Activated CD8-positive, alpha-beta T cell treated with anti-CD3 and anti-CD28 coated beads, Interleukin-2, amount 10 ng/mL, durations not matched to agents 7 days and 5 days (primary cell): ENCODE measurements around the gene DNAJC11. TPM values are rescaled to one million over a fixed set of nuclear protein-coding genes. Genes with fewer than 3 reads are reported as not detected.
"Not testable (repeated sequence)": the region's sequence is repeated elsewhere in the genome, so short reads cannot be mapped to it uniquely, and the experiment has no call there.

Experiments
- ATAC-seq: fragments of 150-1000 bp; cut with Tn5 transposase; one replicate; pipeline ENCODE4 v1.10.0; 2021; ENCODE audit warnings: moderate library complexity
- CTCF ChIA-PET: fragments of 350-600 bp; sonication (Branson Sonifier 250); formaldehyde crosslinking; loops from one replicate; lab custom pipeline; 2021; ENCODE audit warnings: antibody characterized with exemption; lab: Charles Lee
- POLR2A ChIA-PET: fragments of 350-600 bp; sonication (Branson Sonifier 250); formaldehyde crosslinking; loops from one replicate; lab custom pipeline; 2021; ENCODE audit warnings: antibody characterized with exemption; lab: Charles Lee
- DNase-seq: peaks from one replicate; pipeline ENCODE4 v3.0.0-alpha.2; 2020
- H3K27ac Mint-ChIP-seq: one replicate; pipeline ENCODE4 v1.8.0; 2021; ENCODE audit warnings: mild to moderate bottlenecking, mixed read lengths
- H3K27me3 Mint-ChIP-seq: one replicate; pipeline ENCODE4 v1.8.0; 2021; ENCODE audit warnings: low read depth, mixed read lengths
- H3K36me3 Mint-ChIP-seq: one replicate; pipeline ENCODE4 v1.8.0; 2021; ENCODE audit warnings: low read depth, mixed read lengths
- H3K4me1 Mint-ChIP-seq: one replicate; pipeline ENCODE4 v1.8.0; 2021; ENCODE audit warnings: low read depth, mixed read lengths
- H3K4me3 Mint-ChIP-seq: one replicate; pipeline ENCODE4 v1.8.0; 2021; ENCODE audit warnings: mild to moderate bottlenecking, mixed read lengths
- H3K9me3 Mint-ChIP-seq: one replicate; pipeline ENCODE4 v1.8.0; 2022; ENCODE audit warnings: mixed read lengths; ENCODE audit not compliant: insufficient read depth
- total RNA-seq, 2 experiments: library from RNA; stranded (reverse); gene quantifications; one replicate each; pipeline ENCODE4 v1.2.3, GENCODE V29; 2021

DNAJC11 gene, protein sequence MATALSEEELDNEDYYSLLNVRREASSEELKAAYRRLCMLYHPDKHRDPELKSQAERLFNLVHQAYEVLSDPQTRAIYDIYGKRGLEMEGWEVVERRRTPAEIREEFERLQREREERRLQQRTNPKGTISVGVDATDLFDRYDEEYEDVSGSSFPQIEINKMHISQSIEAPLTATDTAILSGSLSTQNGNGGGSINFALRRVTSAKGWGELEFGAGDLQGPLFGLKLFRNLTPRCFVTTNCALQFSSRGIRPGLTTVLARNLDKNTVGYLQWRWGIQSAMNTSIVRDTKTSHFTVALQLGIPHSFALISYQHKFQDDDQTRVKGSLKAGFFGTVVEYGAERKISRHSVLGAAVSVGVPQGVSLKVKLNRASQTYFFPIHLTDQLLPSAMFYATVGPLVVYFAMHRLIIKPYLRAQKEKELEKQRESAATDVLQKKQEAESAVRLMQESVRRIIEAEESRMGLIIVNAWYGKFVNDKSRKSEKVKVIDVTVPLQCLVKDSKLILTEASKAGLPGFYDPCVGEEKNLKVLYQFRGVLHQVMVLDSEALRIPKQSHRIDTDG
- 10 to 100 TPM; 47.2 to 48.8 TPM for total RNA-seq

DNA sequence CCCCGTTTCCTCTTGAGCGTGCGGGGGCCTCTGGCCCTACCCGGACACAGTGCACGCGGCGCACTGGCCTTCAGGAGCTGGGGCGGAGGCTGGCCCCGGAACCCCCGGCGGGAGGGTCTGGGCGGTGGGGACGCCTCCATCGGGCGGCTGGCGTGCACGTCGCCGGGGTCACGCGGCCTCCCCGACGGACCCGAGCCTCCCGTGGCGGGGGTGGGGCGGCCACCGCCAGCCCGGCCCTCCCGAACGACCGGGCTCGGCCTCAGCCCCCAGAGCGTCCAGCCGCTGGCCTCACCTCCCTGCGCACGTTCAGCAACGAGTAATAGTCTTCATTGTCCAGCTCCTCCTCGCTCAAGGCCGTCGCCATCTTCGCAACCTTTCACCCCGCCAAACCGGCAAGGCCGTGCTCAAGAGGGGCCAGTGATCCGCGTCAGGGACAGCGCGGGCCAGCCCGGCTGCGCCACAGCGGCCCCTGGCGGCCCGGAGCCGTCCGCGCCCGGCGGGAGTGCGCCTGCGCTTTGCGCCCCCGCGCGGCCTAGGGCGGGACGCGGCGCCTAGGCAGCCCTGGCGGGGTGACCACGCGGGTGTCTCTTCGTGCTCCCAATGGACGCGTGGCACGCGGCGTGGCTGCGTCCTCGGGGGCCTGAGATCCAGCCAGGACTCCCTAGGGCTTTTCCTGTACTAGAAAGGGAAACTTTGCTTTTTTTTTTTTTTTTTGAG is at the start of gene DNAJC11:
Gene DNAJC11, minus strand, starts transcription at position 380 of the 717 bp plus-strand sequence. Its CDS starts 16 bp downstream, at position 364.
- H3K36me3 Mint-ChIP-seq: no peaks in the 10 kb centered on the region
- ChIA-PET CTCF (interaction anchor here (0.6 to 1.5 kb wide), 18 partner anchors 10 to 497 kb away, joined by 3 to 6 read pairs (median 4); no protein-coding TSS in a partner anchor), POLR2A (no interaction called here)
- ATAC-seq (peak; percentile 98), DNase-seq (peak; percentile 92)
- H3K4me3 Mint-ChIP-seq: peak within 1 kb of the TSS; percentile 88
- H3K9me3 Mint-ChIP-seq: no peaks in the 10 kb centered on the region
- H3K27me3 Mint-ChIP-seq: no peaks in the 10 kb centered on the region
- H3K27ac Mint-ChIP-seq: peak within 1 kb of the TSS; percentile 91
- peaks cover 36% of the 10 kb centered on the region for H3K4me1 Mint-ChIP-seq

DNA sequence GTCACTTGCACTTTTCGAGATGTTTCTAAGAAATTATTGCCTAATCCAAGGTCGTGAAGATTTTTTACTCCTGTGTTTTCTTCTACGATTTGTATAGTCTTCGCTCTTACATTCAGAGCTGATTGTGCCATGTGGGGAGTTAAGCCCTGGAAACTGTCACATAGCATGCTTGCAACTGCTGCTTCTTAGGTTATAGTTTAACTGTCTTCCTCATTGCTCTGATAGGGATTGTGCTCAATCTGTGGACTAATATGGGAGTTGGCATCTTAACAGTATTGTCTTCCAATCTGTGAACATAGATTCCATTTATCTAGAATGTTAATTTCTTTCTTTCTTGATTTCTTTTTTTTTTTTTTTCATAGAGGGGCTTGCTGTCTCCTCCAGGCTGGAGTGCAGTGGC is 48.9 kb upstream of the DNAJC11 start:
- H3K27me3 Mint-ChIP-seq: peaks cover 18% of the 10 kb centered on the region

DNA sequence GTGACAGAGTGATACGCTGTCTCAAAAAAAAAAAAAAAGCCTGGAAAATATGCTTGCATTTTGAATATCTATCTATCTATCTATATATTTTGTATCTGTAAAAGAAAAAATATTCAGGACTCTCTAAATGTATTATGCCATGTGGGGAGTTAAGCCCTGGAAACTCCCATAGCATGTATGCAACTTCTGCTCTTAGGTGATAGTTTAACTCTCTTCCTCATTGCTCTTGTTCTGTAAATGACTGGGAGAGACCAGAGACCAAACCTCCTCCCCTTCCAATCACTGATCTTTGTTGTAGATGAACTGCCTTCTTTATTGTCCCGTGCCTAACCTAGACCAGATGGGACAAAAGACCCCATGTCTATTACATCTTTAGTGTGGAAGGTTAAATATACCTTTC is 46.1 kb upstream of the DNAJC11 start:
- H3K27me3 Mint-ChIP-seq: peaks cover 6% of the 10 kb centered on the region
- DNase-seq (no peak), ATAC-seq (no peak)
- ChIA-PET CTCF (no interaction called here), POLR2A (no interaction called here)
- no peak overlapping the region for H3K4me3 Mint-ChIP-seq
- H3K36me3 Mint-ChIP-seq: no peaks in the 10 kb centered on the region
- peaks cover 11% of the 10 kb centered on the region for H3K4me1 Mint-ChIP-seq
- H3K27ac Mint-ChIP-seq: no peak overlapping the region
- H3K9me3 Mint-ChIP-seq: no peaks in the 10 kb centered on the region

More for the DNA sequence above, 48.9 kb upstream of the DNAJC11 start:
- POLR2A ChIA-PET: no interaction called here
- Mint-ChIP-seq H3K9me3 (no peaks in the 10 kb centered on the region), H3K4me3 (no peak overlapping the region), H3K36me3 (no peaks in the 10 kb centered on the region), H3K4me1 (no peaks in the 10 kb centered on the region), H3K27ac (no peak overlapping the region)
- no peak for ATAC-seq
- CTCF ChIA-PET: no interaction called here
- no peak for DNase-seq

- ATAC-seq: no peak
- POLR2A ChIA-PET: interaction anchor here (1.2 kb wide), 2 partner anchors 40 to 295 kb away, joined by 3 to 4 read pairs; partner anchors contain the start of gene CAMTA1
- H3K27ac Mint-ChIP-seq: no peak overlapping the region
- H3K27me3 Mint-ChIP-seq: peaks cover 6% of the 10 kb centered on the region
- DNase-seq: no peak
- CTCF ChIA-PET: interaction anchor here (1.4 kb wide), 1 partner anchor 25 kb away, joined by 3 read pairs; no protein-coding TSS in a partner anchor
- H3K9me3 Mint-ChIP-seq: no peaks in the 10 kb centered on the region
- no peak overlapping the region for H3K4me3 Mint-ChIP-seq
- H3K36me3 Mint-ChIP-seq: no peaks in the 10 kb centered on the region
- H3K4me1 Mint-ChIP-seq: peaks cover 11% of the 10 kb centered on the region
Observed at GRCh38 chr1:6745073-6745472, 43.5 kb upstream of the DNAJC11 start.

DNA sequence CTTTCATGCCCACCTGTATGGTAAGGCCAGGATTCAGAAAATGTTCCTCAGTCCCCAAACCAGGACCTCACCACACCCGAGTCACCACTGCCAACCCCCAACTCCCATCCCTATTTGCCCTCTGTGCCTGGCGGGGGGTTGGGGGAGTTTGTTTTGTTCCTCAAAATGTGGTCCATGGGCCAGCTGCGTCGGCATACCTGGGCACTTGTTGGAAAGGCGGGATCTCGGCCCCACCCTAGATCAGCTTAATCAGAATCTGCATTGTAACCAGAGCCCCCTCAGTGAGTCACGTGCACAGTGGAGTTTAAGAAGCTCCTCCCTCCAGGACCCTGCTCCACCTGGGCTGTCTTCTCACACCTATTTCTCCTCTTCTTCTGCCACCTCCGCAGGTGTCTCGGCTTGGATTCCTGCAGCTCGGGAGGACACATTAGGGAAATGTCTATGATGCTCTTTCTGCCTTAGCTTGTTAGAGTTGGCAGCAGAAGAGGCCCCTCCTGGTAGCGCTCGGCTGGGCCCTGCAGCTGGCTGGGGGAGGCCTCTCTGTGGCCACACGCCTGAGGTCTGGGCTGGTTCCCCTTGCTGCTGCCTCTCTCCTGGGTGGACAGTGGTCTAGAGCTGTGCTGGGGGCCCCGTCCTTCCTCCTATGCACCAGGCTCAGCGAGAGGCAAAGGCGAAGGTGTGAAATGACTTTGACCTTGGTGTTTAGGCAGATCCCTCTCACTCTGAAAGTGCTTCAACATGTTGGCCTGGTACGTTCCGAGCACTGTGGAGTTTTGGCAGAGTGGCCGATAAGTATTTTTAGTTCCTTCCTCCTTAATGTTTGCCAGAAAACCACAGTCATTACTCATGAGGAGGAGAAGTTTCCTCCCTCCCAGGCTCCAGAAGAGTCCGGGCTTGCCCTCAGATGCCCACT is 41.8 kb upstream of the DNAJC11 start:
- peak; percentile 47 for ATAC-seq
- Mint-ChIP-seq H3K36me3 (no peaks in the 10 kb centered on the region), H3K4me3 (no peak overlapping the region), H3K9me3 (no peaks in the 10 kb centered on the region), H3K27me3 (peaks cover 2% of the 10 kb centered on the region), H3K4me1 (peaks cover 11% of the 10 kb centered on the region), H3K27ac (no peak overlapping the region)
- ChIA-PET POLR2A (interaction anchor here (2.3 kb wide), 1 partner anchor 41 kb away, joined by 13 read pairs; the partner anchor contains the start of gene CAMTA1), CTCF (interaction anchor here (1.1 kb wide), 1 partner anchor 43 kb away, joined by 3 read pairs; no protein-coding TSS in a partner anchor)
- peak; percentile 46 for DNase-seq

DNA sequence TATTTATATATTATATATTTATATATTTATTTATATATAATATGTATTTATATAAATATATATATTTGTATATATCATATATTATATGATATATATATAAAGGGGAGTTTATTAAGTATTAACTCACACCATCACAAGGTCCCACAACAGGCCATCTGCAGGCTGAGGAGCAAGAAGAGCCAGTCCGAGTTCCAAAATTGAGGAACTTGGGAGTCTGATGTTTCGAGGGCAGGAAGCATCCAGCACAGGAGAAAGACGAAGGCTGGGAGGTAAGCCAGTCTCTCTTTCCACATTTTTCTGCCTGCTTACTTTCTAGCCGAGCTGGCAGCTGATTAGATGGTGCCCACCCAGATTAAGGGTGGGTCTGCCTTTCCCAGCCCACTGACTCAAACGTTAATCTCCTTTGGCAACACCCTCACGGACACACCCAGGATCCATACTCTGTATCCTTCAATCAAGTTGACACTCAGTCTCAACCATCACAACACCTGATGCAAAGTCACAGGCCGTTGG is 41.1 kb upstream of the DNAJC11 start:
- H3K27me3 Mint-ChIP-seq, H3K36me3 Mint-ChIP-seq, H3K27ac Mint-ChIP-seq, H3K9me3 Mint-ChIP-seq, H3K4me3 Mint-ChIP-seq: not testable (repeated sequence)
- ChIA-PET CTCF (interaction anchor here (1.1 kb wide), 1 partner anchor 44 kb away, joined by 3 read pairs; no protein-coding TSS in a partner anchor), POLR2A (interaction anchor here (2.3 kb wide), 1 partner anchor 42 kb away, joined by 13 read pairs; the partner anchor contains the start of gene CAMTA1)
- ATAC-seq (peak; percentile 34), DNase-seq (peak; percentile 40)
- H3K4me1 Mint-ChIP-seq: peaks cover 11% of the 10 kb centered on the region

GRCh38 chr1:6738987-6739676 is 37.5 kb upstream of the DNAJC11 start:
- ChIA-PET CTCF (no interaction called here), POLR2A (no interaction called here)
- H3K4me3 Mint-ChIP-seq: no peak overlapping the region
- H3K4me1 Mint-ChIP-seq: peaks cover 9% of the 10 kb centered on the region
- DNase-seq: no peak
- H3K27ac Mint-ChIP-seq: no peak overlapping the region
- H3K9me3 Mint-ChIP-seq: no peaks in the 10 kb centered on the region
- no peaks in the 10 kb centered on the region for H3K36me3 Mint-ChIP-seq
- ATAC-seq: no peak
- H3K27me3 Mint-ChIP-seq: no peaks in the 10 kb centered on the region

GRCh38 chr1:6732942-6733341 is 31.3 kb upstream of the DNAJC11 start:
- Mint-ChIP-seq H3K27me3 (peaks cover 2% of the 10 kb centered on the region), H3K36me3 (no peaks in the 10 kb centered on the region), H3K27ac (no peak overlapping the region), H3K4me1 (no peaks in the 10 kb centered on the region), H3K9me3 (no peaks in the 10 kb centered on the region), H3K4me3 (no peak overlapping the region)
- DNase-seq (no peak), ATAC-seq (no peak)
- ChIA-PET POLR2A (no interaction called here), CTCF (interaction anchor here (1.7 kb wide), 1 partner anchor 13 kb away, joined by 8 read pairs; no protein-coding TSS in a partner anchor)

- CTCF ChIA-PET: interaction anchor here (1.7 kb wide), 1 partner anchor 12 kb away, joined by 8 read pairs; no protein-coding TSS in a partner anchor
- ATAC-seq (no peak), DNase-seq (no peak)
- no peaks in the 10 kb centered on the region for H3K4me1 Mint-ChIP-seq
- no peak overlapping the region for H3K27ac Mint-ChIP-seq
- POLR2A ChIA-PET: no interaction called here
- peaks cover 2% of the 10 kb centered on the region for H3K27me3 Mint-ChIP-seq
- no peaks in the 10 kb centered on the region for H3K36me3 Mint-ChIP-seq
- H3K9me3 Mint-ChIP-seq: no peaks in the 10 kb centered on the region
- no peak overlapping the region for H3K4me3 Mint-ChIP-seq
Observed at GRCh38 chr1:6731905-6732304, 30.3 kb upstream of the DNAJC11 start.

- ChIA-PET CTCF (no interaction called here), POLR2A (no interaction called here)
- ATAC-seq: no peak
- H3K4me1 Mint-ChIP-seq: no peaks in the 10 kb centered on the region
- H3K36me3 Mint-ChIP-seq: no peaks in the 10 kb centered on the region
- no peaks in the 10 kb centered on the region for H3K9me3 Mint-ChIP-seq
- no peak overlapping the region for H3K4me3 Mint-ChIP-seq
- DNase-seq: no peak
- H3K27ac Mint-ChIP-seq: no peak overlapping the region
- peaks cover 2% of the 10 kb centered on the region for H3K27me3 Mint-ChIP-seq
Observed at GRCh38 chr1:6730880-6731279, 29.3 kb upstream of the DNAJC11 start.
